Renal pelvis (tissue), 4 donors: ENCODE results near the gene TULP3. TPM values are rescaled to one million over a fixed set of nuclear protein-coding genes. Genes with fewer than 3 reads are reported as not detected.
A peak's percentile ranks its signal among the peaks of the same experiment; 100 is the strongest.

Source experiments
- DNase-seq: peaks from one replicate; pipeline ENCODE4 v3.0.0-alpha.2; 2013
- polyA plus RNA-seq, 3 donors: library from polyadenylated mRNA; unstranded; fragments of 120-200 nt; gene quantifications; one replicate each; pipeline ENCODE4 v1.2.1, GENCODE V29; 2013; ENCODE audit not compliant: insufficient read length in 3 of 3

Gene TULP3
- polyA plus RNA-seq, 3 donors, result 31.0 to 33.3 (median 31.6) TPM

- DNase-seq, result no peak
Measured at GRCh38 chr12:2922329-2922728, 31.6 kb downstream of the TULP3 start.

GRCh38 chr12:2923057-2923456 lies 32.4 kb downstream of the TULP3 start:
- DNase-seq, result no peak

GRCh38 chr12:2924019-2924418 lies 33.3 kb downstream of the TULP3 start:
- DNase-seq, result no peak

GRCh38 chr12:2925322-2925995 lies 34.8 kb downstream of the TULP3 start:
- no peak for DNase-seq

- no peak for DNase-seq
Measured at GRCh38 chr12:2930865-2931264, 40.2 kb downstream of the TULP3 start.

- DNase-seq, result no peak
Measured at GRCh38 chr12:2933586-2933985, 42.9 kb downstream of the TULP3 start.

GRCh38 chr12:2934371-2934770 lies 43.7 kb downstream of the TULP3 start:
- DNase-seq, result no peak

GRCh38 chr12:2936301-2936700 lies 45.6 kb downstream of the TULP3 start:
- no peak for DNase-seq

GRCh38 chr12:2937500-2937899 lies 46.8 kb downstream of the TULP3 start:
- no peak for DNase-seq

- DNase-seq, result no peak
Measured at GRCh38 chr12:2939191-2939590, 48.5 kb downstream of the TULP3 start.

GRCh38 chr12:2940564-2940963 lies 49.9 kb downstream of the TULP3 start:
- no peak for DNase-seq

- no peak for DNase-seq
Measured at GRCh38 chr12:2941524-2941923, 50.8 kb downstream of the TULP3 start.

- DNase-seq, result peak; percentile 56
Measured at GRCh38 chr12:2944401-2945047, 53.8 kb downstream of the TULP3 start.

GRCh38 chr12:2949411-2949810 lies 58.7 kb downstream of the TULP3 start:
- no peak for DNase-seq

GRCh38 chr12:2955888-2956287 lies 65.2 kb downstream of the TULP3 start:
- no peak for DNase-seq

- no peak for DNase-seq
Measured at GRCh38 chr12:2957816-2958431, 67.2 kb downstream of the TULP3 start.

- no peak for DNase-seq
Measured at GRCh38 chr12:2958432-2959191, 67.9 kb downstream of the TULP3 start.

- DNase-seq, result peak; percentile 83
Measured at GRCh38 chr12:2959192-2959504, 68.5 kb downstream of the TULP3 start, which contains the start of gene TEAD4. TEAD4 (plus strand) TSS chr12:2959397.

- DNase-seq, result no peak
Measured at GRCh38 chr12:2959505-2960389, 69.1 kb downstream of the TULP3 start.

GRCh38 chr12:2960390-2960956 lies 69.8 kb downstream of the TULP3 start:
- no peak for DNase-seq

GRCh38 chr12:2960996-2961616 lies 70.4 kb downstream of the TULP3 start:
- DNase-seq, result no peak
